ENCODE results near the gene CARHSP1. TPM values are rescaled to one million over a fixed set of nuclear protein-coding genes. Genes with fewer than 3 reads are reported as not detected.
"Not testable (repeated sequence)": the region's sequence is repeated elsewhere in the genome, so short reads cannot be mapped to it uniquely, and the experiment has no call there.

The CARHSP1 gene
- total RNA-seq, 2 experiments from 2014 or later: 209 to 217 TPM

DNA sequence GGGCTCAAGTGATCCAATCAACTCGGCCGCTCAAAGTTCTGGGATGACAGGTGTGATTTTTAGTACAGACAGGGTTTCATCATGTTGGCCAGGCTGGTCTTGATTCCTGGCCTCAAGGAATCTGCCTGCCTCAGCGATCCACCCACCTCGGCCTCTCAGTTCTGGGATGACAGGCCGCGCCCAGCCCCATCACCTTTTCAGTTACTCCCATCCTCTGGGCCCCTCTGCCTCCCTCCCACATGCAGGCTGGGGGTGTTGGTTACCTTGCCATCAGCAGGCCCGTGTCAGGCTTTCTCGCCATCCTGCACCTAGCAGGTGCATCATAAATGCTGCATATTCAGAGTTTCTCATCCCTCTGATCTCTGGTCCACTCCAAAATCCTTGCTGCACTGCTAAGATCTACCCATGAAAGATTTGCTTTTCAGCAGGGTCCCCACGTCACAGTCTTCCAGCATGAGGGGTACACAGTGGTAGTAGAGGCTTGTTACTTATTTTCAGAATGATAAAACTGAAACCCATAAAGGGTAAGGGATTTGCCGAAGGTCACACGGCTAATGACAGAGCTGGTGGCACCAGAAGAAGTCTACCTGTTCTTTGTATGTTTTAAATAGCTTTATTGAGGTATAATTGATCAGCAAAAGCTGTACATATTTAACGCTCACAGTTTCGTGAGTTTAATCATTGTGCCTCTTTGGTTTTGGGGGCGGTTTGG is 54.6 kb downstream of the CARHSP1 start:
- ATAC-seq (no peak), DNase-seq (no peak)
- H3K4me1 Mint-ChIP-seq (ENCODE audit: low read depth): peaks cover 26% of the 10 kb centered on the region
- CTCF ChIA-PET: no interaction called here
- H3K27me3 Mint-ChIP-seq (ENCODE audit: low read depth): no peaks in the 10 kb centered on the region
- no peak overlapping the region for H3K4me3 Mint-ChIP-seq
- no peaks in the 10 kb centered on the region for H3K9me3 Mint-ChIP-seq (ENCODE audit: insufficient read depth)
- peaks cover 76% of the 10 kb centered on the region for H3K36me3 Mint-ChIP-seq (ENCODE audit: low read depth)
- POLR2A ChIA-PET: no interaction called here
- peak overlapping the region; percentile 35 for H3K27ac Mint-ChIP-seq

DNA sequence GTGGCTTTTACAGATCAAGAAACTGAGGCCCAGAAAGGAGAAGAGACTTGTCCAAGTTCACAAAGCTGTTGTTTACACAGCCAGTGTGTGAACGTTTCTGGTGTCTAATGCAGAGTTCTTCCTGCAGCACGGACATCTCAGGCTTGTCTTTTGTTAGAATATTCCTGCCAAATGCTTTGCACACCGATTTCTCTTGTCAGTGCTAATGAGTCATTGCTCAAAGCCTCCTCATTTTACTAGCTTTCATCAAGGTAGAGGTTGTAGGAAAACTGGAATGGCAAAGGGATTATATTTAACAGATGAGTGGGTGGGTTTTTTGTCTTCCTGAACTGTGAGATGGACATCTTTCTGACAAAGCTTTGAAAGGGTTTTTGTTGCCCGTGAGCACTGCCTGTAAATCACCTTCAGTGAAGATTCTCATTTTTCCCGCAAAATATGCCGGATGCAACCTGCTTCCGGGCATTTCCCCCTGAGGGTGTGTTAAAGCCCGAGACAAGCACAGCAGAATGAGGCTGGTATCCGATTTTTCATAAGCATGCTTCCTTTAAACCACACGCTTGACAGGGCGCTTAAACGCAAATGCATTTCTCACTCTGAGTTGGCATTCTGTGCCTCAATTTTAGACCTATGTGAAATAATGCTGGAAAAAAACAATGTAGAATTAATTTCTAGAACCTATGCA is 56.5 kb downstream of the CARHSP1 start:
- H3K36me3 Mint-ChIP-seq (ENCODE audit: low read depth): peaks cover 76% of the 10 kb centered on the region
- DNase-seq (no peak), ATAC-seq (no peak)
- no peak overlapping the region for H3K27ac Mint-ChIP-seq
- ChIA-PET POLR2A (no interaction called here), CTCF (no interaction called here)
- H3K27me3 Mint-ChIP-seq (ENCODE audit: low read depth): no peaks in the 10 kb centered on the region
- H3K4me3 Mint-ChIP-seq: no peak overlapping the region
- no peaks in the 10 kb centered on the region for H3K9me3 Mint-ChIP-seq (ENCODE audit: insufficient read depth)
- H3K4me1 Mint-ChIP-seq (ENCODE audit: low read depth): peaks cover 17% of the 10 kb centered on the region

DNA sequence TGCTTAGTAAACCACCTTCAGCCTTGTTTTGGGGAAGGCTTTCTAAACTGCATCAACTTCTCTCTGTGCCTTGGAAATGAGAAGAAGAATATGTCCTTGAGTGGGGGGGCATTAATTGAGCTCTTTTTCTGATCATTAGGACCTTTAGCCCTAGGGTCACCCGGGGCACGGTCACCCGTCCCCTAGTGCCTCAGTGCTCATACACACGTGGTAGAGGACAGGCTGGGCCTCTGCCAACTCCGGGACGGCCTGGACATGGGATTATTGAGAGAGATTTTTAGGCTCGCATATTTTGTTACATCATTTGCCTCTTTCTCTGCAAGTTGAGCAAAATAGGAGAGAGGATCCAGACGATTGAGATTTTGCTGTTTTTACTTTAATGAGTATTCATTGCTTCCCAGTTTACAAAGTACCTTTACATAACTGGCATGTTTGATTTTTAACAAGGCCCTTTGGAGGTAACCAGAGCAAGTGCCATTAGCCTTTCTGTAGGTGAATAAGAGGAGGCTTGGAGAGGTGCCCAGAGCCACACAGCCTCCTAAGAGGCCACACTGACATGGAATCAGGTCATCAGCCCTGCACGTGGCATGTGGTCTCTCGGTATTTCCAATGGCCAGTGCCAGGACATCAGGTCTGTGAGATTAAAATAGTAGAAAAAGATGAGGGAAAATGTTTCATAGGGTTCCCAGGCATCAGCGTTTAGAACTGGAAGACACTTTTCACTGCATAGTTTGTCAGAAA is 60.0 kb downstream of the CARHSP1 start:
- Mint-ChIP-seq H3K9me3 (ENCODE audit: insufficient read depth) (no peaks in the 10 kb centered on the region), H3K4me3 (no peak overlapping the region), H3K36me3 (ENCODE audit: low read depth) (peaks cover 67% of the 10 kb centered on the region), H3K4me1 (ENCODE audit: low read depth) (peaks cover 4% of the 10 kb centered on the region), H3K27ac (no peak overlapping the region), H3K27me3 (ENCODE audit: low read depth) (no peaks in the 10 kb centered on the region)
- ChIA-PET POLR2A (interaction anchor here (1.7 kb wide), 1 partner anchor 11 kb away, joined by 5 read pairs; the partner anchor contains the start of genes PMM2 and TMEM186), CTCF (interaction anchor here (2.2 kb wide), 1 partner anchor 11 kb away, joined by 7 read pairs; the partner anchor contains the start of genes PMM2 and TMEM186)
- ATAC-seq: no peak
- DNase-seq: no peak

DNA sequence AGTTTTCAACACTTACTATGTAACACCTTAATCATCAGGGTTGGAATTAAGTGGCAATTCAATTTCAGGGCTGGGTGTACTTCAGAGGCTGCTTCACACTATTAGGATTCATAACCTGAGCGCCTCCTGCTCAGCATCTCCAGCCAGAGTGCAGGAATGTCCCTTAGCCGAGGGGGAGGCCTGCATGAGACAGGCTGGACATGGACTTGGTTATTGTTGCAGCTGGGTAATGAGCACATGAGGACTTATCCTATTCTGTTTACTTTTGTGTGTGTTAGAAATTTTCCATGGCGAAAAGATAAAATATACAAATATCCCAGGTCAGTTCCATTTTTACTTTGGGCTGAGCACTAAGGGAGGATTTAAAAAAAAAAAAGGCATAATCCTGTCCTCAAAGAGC is 60.8 kb downstream of the CARHSP1 start:
- ATAC-seq (no peak), DNase-seq (no peak)
- H3K4me3 Mint-ChIP-seq: no peak overlapping the region
- peaks cover 66% of the 10 kb centered on the region for H3K36me3 Mint-ChIP-seq (ENCODE audit: low read depth)
- CTCF ChIA-PET: no interaction called here
- no peaks in the 10 kb centered on the region for H3K9me3 Mint-ChIP-seq (ENCODE audit: insufficient read depth)
- POLR2A ChIA-PET: no interaction called here
- H3K4me1 Mint-ChIP-seq (ENCODE audit: low read depth): peaks cover 4% of the 10 kb centered on the region
- H3K27ac Mint-ChIP-seq: no peak overlapping the region
- H3K27me3 Mint-ChIP-seq (ENCODE audit: low read depth): no peaks in the 10 kb centered on the region

DNA sequence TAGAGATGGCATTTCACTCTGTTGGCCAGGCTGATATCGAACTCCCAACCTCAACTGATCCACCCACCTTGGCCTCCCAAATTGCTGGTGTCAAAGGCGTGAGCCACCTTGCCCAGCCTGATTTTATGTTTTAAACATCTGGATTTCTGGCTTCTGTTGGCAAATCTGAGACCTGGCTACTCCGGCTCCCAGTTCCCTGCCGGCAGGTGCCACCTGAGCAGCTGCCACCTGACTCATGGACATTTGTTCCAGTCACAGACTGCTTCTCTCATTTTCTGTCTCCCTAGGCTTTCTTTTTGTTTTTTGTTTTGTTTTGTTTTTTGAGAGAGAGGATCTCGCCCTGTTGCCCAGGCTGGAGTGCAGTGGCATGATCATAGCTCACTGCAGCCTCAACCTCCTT is 61.6 kb downstream of the CARHSP1 start:
- Mint-ChIP-seq H3K9me3 (ENCODE audit: insufficient read depth) (no peaks in the 10 kb centered on the region), H3K4me1 (ENCODE audit: low read depth) (peaks cover 4% of the 10 kb centered on the region), H3K4me3 (no peak overlapping the region), H3K27ac (no peak overlapping the region), H3K36me3 (ENCODE audit: low read depth) (peaks cover 66% of the 10 kb centered on the region), H3K27me3 (ENCODE audit: low read depth) (no peaks in the 10 kb centered on the region)
- no peak for DNase-seq
- CTCF ChIA-PET: no interaction called here
- ATAC-seq: no peak
- POLR2A ChIA-PET: no interaction called here

DNA sequence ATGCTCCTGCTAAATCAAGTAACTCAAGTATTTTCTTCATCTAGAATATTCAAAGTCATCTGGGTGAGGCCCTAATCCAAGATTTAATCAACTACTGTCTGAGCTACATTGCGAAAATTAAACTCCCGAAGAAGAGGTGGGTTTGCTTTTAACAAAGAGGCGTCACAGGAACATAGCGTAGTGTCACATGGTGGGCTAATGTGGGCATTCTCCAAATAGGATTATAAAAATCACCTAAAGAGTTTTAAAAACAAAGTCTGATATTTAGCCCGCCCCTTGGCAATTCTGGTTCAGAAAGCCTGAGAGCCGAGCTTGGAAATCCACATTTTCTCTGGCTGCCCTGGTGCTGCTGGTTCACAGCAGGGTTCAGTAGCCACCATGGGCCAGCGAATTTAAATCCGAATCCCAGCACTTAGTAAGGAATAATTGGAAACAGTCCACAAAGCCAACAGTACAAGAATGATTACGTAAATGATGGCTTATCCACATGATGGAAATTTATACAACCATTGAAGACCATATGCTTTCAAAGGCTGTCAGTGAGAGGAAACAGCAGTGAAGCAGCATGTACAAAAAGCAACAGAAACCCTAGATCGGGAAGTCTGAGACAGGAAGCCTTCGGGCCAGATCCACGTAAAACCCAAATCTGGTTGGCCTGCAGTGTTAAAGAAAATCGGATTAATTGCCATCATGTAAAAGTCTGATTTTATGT is 62.4 kb downstream of the CARHSP1 start:
- Mint-ChIP-seq H3K27me3 (ENCODE audit: low read depth) (no peaks in the 10 kb centered on the region), H3K4me3 (no peak overlapping the region), H3K9me3 (ENCODE audit: insufficient read depth) (no peaks in the 10 kb centered on the region), H3K27ac (no peak overlapping the region), H3K36me3 (ENCODE audit: low read depth) (peaks cover 64% of the 10 kb centered on the region), H3K4me1 (ENCODE audit: low read depth) (peaks cover 4% of the 10 kb centered on the region)
- CTCF ChIA-PET: no interaction called here
- POLR2A ChIA-PET: no interaction called here
- no peak for ATAC-seq
- DNase-seq: no peak

DNA sequence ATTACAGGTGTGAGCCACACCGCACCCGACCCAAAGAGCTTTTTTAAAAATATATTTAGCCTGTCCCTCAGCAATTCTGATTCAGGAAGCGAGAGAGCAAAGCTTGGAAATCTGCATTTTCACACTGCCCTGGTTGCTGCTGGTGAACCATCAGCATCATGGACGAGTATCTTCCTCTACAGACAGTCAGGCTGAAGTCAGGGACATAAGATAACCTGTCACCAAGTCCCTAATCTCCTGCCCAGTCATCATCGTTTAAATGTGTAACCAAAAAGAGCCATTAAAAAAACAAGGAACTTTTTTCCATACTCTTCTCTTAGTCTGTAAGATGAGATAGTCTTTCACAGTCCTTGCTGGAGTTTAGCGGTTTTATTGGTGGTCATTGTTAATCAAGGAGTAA is 64.5 kb downstream of the CARHSP1 start:
- no peaks in the 10 kb centered on the region for H3K9me3 Mint-ChIP-seq (ENCODE audit: insufficient read depth)

DNA sequence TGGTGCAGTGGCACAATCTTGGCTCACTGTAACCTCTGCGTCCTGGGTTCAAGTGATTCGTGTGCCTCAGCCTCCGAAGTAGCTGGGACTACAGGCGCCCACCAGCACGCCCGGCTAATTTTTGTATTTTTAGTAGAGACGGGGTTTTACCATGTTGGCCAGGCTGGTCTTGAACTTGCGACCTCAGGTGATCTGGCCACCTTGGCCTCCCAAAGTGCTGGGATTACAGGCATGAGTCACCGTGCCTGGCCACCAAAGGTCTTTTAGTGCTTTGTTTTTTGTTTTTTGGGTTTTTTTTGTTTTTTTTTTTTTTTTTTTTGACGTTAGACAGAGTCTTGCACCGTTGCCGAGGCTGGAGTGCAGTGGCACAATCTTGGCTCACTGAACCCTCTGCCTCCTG is 65.1 kb downstream of the CARHSP1 start:
- H3K27me3 Mint-ChIP-seq (ENCODE audit: low read depth); DNase-seq; ATAC-seq; H3K4me3 Mint-ChIP-seq; H3K27ac Mint-ChIP-seq; CTCF ChIA-PET; H3K9me3 Mint-ChIP-seq (ENCODE audit: insufficient read depth): not testable (repeated sequence)
- POLR2A ChIA-PET: interaction anchor here (0.8 kb wide), 1 partner anchor 65 kb away, joined by 3 read pairs; the partner anchor contains the start of gene CARHSP1
- Mint-ChIP-seq H3K36me3 (ENCODE audit: low read depth) (peaks cover 48% of the 10 kb centered on the region), H3K4me1 (ENCODE audit: low read depth) (peaks cover 16% of the 10 kb centered on the region)

More for the DNA sequence above, 64.5 kb downstream of the CARHSP1 start:
- ATAC-seq: no peak
- CTCF ChIA-PET: no interaction called here
- no peak overlapping the region for H3K27ac Mint-ChIP-seq
- no peaks in the 10 kb centered on the region for H3K27me3 Mint-ChIP-seq (ENCODE audit: low read depth)
- POLR2A ChIA-PET: interaction anchor here (0.8 kb wide), 1 partner anchor 65 kb away, joined by 3 read pairs; the partner anchor contains the start of gene CARHSP1
- H3K36me3 Mint-ChIP-seq (ENCODE audit: low read depth): peaks cover 54% of the 10 kb centered on the region
- H3K4me3 Mint-ChIP-seq: no peak overlapping the region
- no peak for DNase-seq
- peaks cover 11% of the 10 kb centered on the region for H3K4me1 Mint-ChIP-seq (ENCODE audit: low read depth)

Other genes starting within 250 kb of the CARHSP1 start
- gene METTL22, start 247.3 kb downstream of the CARHSP1 start, total RNA-seq: 10 to 100 TPM; 26.7 to 27.4 TPM
- 1 to 10 TPM; 2.9 to 3.0 TPM for gene ABAT, start 194.4 kb downstream of the CARHSP1 start, total RNA-seq
- gene TMEM186, start 71.4 kb downstream of the CARHSP1 start, total RNA-seq: 10 to 100 TPM; 11.0 to 11.1 TPM
- gene PMM2, start 71.2 kb downstream of the CARHSP1 start, total RNA-seq: 10 to 100 TPM; 36.9 to 37.6 TPM
- not detected for gene LITAFD, start 13.3 kb upstream of the CARHSP1 start, total RNA-seq
- 100 to 1,000 TPM; 134 to 144 TPM for gene USP7, start 94.9 kb upstream of the CARHSP1 start, total RNA-seq
- 10 to 100 TPM; 55.8 to 60.4 TPM for gene HAPSTR1, start 222.6 kb upstream of the CARHSP1 start, total RNA-seq